Omental fat pad (tissue), 4 donors: ENCODE data around the gene CALCOCO1. TPM values are rescaled to one million over a fixed set of nuclear protein-coding genes. Genes with fewer than 3 reads are reported as not detected.

Experiments used
- ATAC-seq: fragments of 150-250 bp; one replicate; pipeline ENCODE4 v1.9.1; 2016; ENCODE audit warnings: mild to moderate bottlenecking, moderate library complexity; ENCODE audit not compliant: low FRiP score
- DNase-seq: peaks from one replicate; pipeline ENCODE4 v3.0.0-alpha.2; 2019; ENCODE audit warnings: low spot score
- CTCF ChIP-seq, 3 donors: fragments of 450-650 bp; IDR thresholded peaks; one replicate each; pipeline ENCODE4 v1.5.1; 2016 to 2017; ENCODE audit warnings: antibody characterized with exemption in 3 of 3, mild to moderate bottlenecking in 3 of 3, moderate library complexity in 2 of 3
- total RNA-seq, 4 donors: library from RNA; depleted of rRNA; stranded (reverse); fragments of >200 nt; gene quantifications; one replicate each; pipeline ENCODE4 v1.1.0, GENCODE V29; 2016

CALCOCO1 gene
- total RNA-seq, 4 donors from 2014 or later, result 183 to 262 (median 242) TPM

DNA sequence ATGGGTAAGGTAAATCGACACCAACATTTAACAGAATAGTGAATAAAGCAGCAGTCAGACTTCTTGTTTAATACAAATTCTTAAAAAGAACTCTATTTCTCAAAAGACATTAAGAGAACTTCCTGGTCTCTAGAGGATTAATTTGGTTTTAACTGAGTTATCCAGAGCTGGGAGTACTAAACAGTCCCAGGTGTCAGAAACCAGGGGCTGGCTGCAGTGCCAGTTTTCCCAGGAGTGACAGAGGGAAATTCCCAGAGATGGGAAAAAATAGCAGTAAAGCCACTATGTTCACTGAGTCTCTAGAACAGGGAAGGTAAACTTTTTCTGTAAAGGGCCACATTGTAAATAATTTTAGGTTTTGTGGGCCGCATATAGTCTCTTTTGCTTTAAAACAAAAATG lies 60.2 kb downstream of the CALCOCO1 start:
- no peak for TF ChIP-seq CTCF (IDR thresholded peaks at IDR 0.05)
- DNase-seq, result no peak
- ATAC-seq, result no peak

GRCh38 chr12:53664936-53665335 lies 62.3 kb downstream of the CALCOCO1 start:
- no peak for ATAC-seq
- no peak for TF ChIP-seq CTCF (IDR thresholded peaks at IDR 0.05)
- DNase-seq, result no peak

DNA sequence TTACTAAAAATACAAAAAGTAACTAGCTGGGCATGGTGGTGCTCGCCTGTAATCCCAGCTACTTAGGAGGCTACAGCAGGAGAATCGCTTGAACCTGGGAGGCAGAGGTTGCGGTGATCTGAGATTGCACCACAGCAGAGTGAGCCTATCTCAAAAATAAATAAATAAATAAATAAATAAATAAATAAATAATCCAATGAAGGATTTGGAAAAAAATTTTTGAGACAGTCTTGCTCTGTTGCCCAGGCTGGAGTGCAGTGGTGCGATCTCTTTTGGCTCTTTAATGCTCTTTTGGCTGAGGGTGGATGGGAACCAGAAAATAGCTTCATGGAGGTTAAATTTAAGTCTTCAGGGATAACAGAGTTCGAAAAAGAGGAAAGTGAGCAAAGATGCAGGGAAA lies 63.1 kb downstream of the CALCOCO1 start:
- ATAC-seq (no peak), DNase-seq (no peak)
- TF ChIP-seq CTCF (IDR thresholded peaks at IDR 0.05), result no peak

- no peak for TF ChIP-seq CTCF (IDR thresholded peaks at IDR 0.05)
- ATAC-seq (no peak), DNase-seq (no peak)
Observed at GRCh38 chr12:53660041-53660440, 67.2 kb downstream of the CALCOCO1 start.

DNA sequence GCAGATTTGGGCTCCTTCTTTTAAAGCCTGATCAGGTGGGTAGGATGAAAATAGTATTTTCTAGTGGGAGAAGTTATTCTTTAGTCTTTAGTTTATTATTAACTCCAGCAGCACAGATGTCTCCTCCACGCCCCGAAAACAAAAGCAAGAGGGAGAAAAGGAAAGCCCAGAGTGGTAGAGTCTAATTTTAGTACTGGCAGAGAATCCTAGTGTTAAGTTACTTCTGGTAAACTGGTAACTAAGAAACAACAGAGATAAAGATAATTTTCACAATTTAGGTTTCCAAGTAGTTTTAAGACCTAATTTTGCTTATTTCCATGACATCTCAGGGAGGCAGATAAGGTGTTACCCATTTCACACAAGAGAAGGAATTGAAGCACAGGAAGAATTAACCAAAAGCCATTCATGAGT lies 67.7 kb downstream of the CALCOCO1 start:
- DNase-seq (no peak), ATAC-seq (no peak)
- no peak for TF ChIP-seq CTCF (IDR thresholded peaks at IDR 0.05)

DNA sequence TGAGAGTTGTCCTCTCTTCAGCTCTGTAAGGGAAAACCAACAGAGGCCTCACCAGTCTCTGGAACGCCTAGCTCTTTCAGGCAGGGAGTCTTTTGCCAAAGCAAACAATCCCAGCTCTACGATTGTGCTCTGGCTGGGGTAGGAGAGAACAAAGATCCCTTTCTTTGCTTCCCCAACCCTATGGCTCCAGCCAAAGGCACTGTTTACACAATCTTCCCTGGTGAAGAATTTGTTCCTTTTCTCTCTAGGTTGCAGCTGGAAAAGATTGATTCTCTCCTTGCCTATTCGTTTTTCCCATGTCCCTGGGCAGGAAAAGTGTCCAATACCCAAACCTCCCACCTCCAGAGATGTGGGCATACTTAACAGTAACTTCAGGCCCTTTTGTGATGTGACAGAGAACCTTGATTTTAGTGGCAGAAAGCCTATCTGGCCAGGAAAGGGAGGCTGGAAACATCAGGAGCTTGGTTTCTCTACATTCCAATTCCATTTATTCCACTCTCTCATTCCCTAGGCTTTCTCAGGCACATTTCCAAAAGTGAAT lies 68.2 kb downstream of the CALCOCO1 start:
- DNase-seq (no peak), ATAC-seq (no peak)
- no peak for TF ChIP-seq CTCF (IDR thresholded peaks at IDR 0.05)

Other genes with a start within 250 kb of the CALCOCO1 start
- gene MAP3K12, start 228.0 kb downstream of the CALCOCO1 start, total RNA-seq, result 10 to 100 TPM in 3 of 4 donors, 1 to 10 TPM in 1; 5.5 to 35.9 (median 17.1) TPM
- gene TARBP2, start 226.2 kb downstream of the CALCOCO1 start, total RNA-seq, result 10 to 100 TPM; 19.6 to 26.0 (median 22.3) TPM
- not detected for gene NPFF, start 220.0 kb downstream of the CALCOCO1 start, total RNA-seq
- 10 to 100 TPM; 22.5 to 38.3 (median 29.9) TPM for gene ATF7, start 101.1 kb downstream of the CALCOCO1 start, total RNA-seq
- 100 to 1,000 TPM; 194 to 295 (median 245) TPM for gene ATP5MC2, start 51.4 kb downstream of the CALCOCO1 start, total RNA-seq
- not detected for gene CISTR, start 24.5 kb upstream of the CALCOCO1 start, total RNA-seq
- not detected for gene HOXC13, start 211.4 kb upstream of the CALCOCO1 start, total RNA-seq
- not detected for gene HOXC12, start 227.5 kb upstream of the CALCOCO1 start, total RNA-seq
- not detected for gene HOXC11, start 245.7 kb upstream of the CALCOCO1 start, total RNA-seq
- gene HOTAIR, start 247.5 kb upstream of the CALCOCO1 start, total RNA-seq, result under 1 TPM in 1 of 4 donors, not detected in 3; 0.32 TPM